GM10266 (cell line): ENCODE measurements around the gene KAT8.
"Not testable (repeated sequence)": the region's sequence is repeated elsewhere in the genome, so short reads cannot be mapped to it uniquely, and the experiment has no call there.

ENCODE experiments used
- DNase-seq: peaks from one replicate; pipeline ENCODE4 v3.0.0; 2012; ENCODE audit errors: extremely low spot score
- TF ChIP-seq, protein P1 (sequence below): IDR thresholded peaks from 2 replicates; pipeline ENCODE4 v1.5.1; 2012; ENCODE audit warnings: mild to moderate bottlenecking, low read depth; ENCODE audit not compliant: control insufficient read depth, insufficient read depth; ENCODE audit errors: missing control alignments

KAT8 gene

DNA sequence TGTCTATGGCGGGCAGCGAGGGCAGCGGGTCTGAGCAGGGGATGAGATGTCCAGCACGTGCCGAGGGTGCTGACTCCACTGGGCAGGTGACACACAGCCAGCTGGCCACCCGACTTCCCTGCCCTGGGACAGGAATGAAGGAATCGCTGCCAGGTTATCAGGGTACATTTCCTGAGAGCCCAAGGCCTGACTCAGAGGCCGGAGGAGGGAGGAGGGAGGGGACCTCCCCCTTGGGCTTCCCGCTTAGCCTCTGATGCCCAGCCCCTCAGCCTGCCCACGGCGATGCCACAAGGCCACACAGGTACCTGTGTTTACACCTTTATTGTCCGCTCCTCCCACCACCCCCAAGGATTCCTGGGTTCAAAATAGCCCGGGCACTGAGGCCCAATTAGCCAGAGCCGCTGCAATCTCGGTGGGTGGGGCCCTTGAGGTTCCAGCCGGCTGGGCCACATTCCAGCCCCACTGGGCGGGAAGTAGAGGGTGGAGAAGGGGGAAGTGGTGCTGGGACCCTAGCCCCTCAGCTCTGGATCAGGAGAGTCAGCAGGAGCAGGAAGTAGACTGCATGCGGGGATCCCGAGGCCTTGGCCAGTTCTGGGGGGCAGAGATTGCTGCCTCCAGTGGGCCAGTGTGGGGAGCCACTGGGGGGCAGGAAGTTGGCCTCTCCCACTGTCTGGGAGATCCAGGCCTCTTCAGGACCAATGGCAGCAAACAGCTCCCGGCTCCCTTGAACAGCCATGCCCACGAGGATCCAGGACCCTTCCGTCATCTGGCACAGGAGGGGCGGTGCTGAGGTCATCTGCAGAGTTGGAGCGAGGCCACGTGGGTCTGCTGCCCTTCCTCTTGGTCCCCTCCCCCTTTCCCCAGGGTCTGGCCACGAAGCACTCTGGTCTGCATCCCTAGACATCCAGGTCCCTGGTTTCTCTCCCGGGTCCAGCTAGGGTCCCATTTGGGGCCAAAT lies 21.4 kb downstream of the KAT8 start:
- TF ChIP-seq, protein P1, sequence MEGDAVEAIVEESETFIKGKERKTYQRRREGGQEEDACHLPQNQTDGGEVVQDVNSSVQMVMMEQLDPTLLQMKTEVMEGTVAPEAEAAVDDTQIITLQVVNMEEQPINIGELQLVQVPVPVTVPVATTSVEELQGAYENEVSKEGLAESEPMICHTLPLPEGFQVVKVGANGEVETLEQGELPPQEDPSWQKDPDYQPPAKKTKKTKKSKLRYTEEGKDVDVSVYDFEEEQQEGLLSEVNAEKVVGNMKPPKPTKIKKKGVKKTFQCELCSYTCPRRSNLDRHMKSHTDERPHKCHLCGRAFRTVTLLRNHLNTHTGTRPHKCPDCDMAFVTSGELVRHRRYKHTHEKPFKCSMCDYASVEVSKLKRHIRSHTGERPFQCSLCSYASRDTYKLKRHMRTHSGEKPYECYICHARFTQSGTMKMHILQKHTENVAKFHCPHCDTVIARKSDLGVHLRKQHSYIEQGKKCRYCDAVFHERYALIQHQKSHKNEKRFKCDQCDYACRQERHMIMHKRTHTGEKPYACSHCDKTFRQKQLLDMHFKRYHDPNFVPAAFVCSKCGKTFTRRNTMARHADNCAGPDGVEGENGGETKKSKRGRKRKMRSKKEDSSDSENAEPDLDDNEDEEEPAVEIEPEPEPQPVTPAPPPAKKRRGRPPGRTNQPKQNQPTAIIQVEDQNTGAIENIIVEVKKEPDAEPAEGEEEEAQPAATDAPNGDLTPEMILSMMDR, result no peak
- DNase-seq, result no peak

DNA sequence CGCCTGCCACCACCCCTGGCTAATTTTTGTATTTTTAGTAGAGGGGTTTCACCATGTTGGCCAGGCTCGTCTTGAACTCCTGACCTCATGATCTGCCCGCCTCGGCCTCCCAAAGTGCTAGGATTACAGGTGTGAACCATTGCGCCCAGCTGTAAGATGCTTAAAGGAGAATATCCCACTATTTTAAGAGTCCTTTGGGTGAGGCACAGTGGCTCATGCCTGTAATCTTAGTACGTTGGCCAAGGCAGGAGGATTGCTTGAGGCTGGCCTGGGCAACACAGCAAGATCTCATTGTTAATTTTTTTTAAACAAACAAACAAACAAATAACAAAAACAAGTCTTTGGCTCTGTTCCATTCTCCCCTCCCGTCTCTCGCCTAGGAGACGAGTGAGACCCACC lies 23.6 kb downstream of the KAT8 start:
- not testable (repeated sequence) for DNase-seq

DNA sequence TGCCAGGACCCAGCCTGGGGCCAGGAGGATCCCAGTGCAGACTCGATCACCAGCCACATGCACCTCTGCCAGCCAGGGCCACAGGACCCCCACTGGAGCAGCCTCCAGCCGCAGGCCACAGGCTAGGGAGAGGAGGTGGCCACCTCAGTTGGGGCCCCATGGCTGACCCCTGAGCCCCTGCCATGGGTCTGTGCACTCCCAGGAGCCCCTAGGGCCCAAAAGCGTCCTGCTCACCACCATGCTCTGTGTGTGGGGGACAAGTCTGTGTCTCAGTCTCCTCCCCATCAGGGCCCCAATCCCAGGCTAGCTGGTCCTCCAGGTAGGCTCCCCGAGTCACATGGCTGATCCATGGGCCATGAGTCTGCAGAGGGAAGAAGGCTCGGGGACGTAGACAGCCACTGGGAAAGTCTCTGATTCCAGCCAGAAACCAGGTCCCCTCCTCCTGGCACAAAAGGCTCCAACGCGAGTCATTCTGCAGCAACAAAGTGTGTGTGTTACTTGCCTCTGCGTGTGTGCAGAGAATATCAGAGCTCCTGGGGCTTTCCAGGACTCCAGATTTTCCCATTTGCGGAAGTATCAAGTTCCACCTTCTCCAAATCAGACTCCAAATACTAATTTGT lies 24.1 kb downstream of the KAT8 start:
- DNase-seq, result no peak
- TF ChIP-seq, protein P1, result no peak

DNA sequence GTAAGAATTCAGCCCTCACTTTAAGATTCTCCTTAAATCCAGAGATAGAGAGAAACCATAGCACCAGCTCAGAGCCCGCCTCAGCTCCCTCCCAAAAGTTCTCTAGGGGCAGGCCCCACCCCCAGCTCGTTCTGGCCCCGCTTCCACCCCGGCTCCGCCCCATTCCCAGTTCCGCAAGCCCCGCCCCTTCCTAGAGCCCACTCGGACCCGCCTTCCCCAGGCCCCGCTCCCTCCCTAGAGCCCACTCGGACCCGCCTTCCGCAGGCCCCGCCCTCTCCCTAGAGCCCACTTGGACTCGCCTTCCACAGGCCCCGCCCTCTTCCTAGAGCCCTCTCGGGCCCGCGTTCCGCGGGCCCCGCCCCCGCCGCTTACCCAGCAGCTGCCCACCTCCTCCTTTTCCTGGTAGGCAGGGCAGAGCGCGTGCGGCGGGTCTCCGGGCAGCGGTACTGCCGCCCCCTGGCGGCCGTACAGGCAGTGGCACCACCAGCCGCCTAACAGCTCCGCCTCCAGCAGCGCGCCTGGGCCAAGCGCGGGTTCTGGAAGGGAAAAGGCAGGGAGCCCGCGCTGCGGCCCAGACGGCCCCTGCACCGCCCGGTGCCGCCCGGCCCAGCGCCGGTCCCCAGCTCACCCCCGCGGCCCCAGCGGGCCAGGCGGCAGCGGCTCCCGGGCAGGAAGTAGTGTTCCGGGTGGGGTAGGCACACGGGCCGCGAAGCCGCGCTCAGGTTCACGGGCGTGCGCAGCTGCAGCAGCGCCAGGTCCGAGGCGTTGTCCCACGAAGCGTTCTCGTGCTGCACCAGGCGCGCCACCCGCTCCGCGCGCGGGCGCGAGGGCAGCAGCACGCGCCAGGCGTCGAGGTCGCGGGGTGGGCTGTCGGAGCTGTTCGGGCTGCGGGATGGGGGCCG lies 24.9 kb downstream of the KAT8 start:
- peak; percentile 100 for DNase-seq
- TF ChIP-seq, protein P1, result peak; percentile 95

DNA sequence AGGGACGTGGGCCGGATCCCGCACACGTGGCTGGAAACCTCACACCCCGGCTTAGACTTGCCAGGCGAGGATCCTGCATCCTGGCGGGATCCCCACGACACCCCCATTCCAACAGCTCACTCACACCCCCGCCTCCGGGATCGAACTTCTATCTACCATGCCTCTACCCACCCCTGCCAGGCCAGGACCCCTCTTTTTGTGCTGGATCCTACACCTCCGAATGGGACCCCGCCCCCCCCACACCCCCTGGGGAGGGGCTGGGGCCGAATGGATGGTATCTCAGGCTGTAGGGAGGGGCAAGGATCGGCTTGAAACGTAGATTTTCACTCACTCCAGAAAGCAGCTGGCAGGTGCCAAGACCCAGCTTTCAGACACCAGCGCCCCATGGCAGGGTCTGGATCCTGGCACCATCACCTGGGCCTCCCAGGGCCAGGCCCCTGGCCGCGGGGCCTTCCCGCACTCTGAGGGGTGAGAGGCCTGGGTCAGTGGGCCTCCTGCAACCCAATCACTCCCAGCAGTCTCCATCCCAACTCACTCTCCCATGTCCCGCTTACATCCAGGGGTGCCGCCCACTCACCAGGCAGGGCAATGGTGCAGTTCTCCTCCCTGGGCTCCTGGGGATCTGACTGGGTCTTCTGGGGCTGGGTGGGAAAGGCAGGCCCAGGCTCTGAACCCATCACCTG lies 25.7 kb downstream of the KAT8 start:
- TF ChIP-seq, protein P1, result no peak
- DNase-seq, result no peak

DNA sequence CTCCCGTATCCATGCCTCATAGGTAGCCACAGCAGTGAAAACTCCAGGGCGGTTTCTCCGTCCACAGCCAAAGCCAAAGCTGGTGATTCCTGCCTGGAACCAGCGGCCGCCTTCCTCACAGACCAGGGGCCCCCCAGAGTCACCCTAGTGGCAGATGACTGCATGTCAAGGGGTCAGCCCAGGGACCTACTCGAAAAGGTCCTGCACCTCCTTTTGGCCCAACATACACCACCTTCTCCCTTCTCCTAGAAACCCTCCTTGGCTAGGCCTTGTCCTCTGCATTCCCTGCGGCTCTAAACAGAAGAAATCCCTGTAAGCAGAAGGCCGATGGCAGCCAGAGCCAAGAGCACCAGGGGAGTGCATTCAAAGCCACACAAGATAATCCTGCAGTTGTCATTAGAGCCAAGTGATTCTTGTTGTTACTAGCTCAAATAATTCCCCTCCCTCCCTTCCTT lies 26.3 kb downstream of the KAT8 start:
- no peak for DNase-seq
- TF ChIP-seq, protein P1, result no peak

DNA sequence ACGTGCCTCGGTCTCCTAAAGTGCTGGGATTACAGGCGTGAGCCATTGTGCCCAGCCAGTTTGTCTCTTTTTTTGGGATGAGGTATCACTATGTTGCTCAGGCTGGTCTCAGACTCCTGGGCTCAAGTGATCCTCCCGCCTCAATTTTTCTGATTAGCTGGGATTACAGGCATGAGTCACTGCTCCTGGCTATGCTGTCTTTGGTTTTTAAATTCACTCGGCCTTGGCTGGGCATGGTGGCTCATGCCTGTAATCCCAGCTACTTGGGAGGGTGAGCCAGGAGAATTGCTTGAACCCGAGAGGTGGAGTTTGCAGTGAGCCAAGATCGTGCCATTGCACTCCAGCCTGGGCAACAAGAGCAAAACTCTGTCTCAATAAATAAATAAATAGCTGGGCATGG lies 27.0 kb downstream of the KAT8 start:
- DNase-seq, result not testable (repeated sequence)
